ENCODE measurements around the gene TMED10.
A peak's percentile ranks its signal among the peaks of the same experiment; 100 is the strongest.
"Not testable (repeated sequence)": the region's sequence is repeated elsewhere in the genome, so short reads cannot be mapped to it uniquely, and the experiment has no call there.

TMED10 gene

GRCh38 chr14:75151851-75152250 lies 24.6 kb downstream of the TMED10 start:
- Histone ChIP-seq H3K4me3 (replicated peaks; ENCODE audit: low read depth, low read length) (no peak overlapping the region), H3K36me3 (ENCODE audit: control insufficient read depth, insufficient read depth, low read length) (peaks cover 8% of the 10 kb centered on the region), H3K27me3 (replicated peaks; ENCODE audit: control insufficient read depth, insufficient read depth, low read length) (no peaks in the 10 kb centered on the region)
- DNase-seq (ENCODE audit: extremely low read depth, insufficient read length), result no peak
- no peak for TF ChIP-seq CTCF (IDR thresholded peaks at IDR 0.05; ENCODE audit: insufficient read depth, low read length, poor library complexity, severe bottlenecking)

- H3K27me3 ChIP-seq (replicated peaks; ENCODE audit: control insufficient read depth, insufficient read depth, low read length); H3K4me3 ChIP-seq (replicated peaks; ENCODE audit: low read depth, low read length); DNase-seq (ENCODE audit: extremely low read depth, insufficient read length); H3K36me3 ChIP-seq (ENCODE audit: control insufficient read depth, insufficient read depth, low read length): not testable (repeated sequence)
Observed at GRCh38 chr14:75150637-75151036, 25.8 kb downstream of the TMED10 start.

GRCh38 chr14:75150150-75150549 lies 26.3 kb downstream of the TMED10 start:
- no peaks in the 10 kb centered on the region for H3K27me3 ChIP-seq (replicated peaks; ENCODE audit: control insufficient read depth, insufficient read depth, low read length)
- H3K4me3 ChIP-seq (replicated peaks; ENCODE audit: low read depth, low read length), result no peak overlapping the region
- peaks cover 10% of the 10 kb centered on the region for H3K36me3 ChIP-seq (ENCODE audit: control insufficient read depth, insufficient read depth, low read length)
- no peak for DNase-seq (ENCODE audit: extremely low read depth, insufficient read length)
- no peak for TF ChIP-seq CTCF (IDR thresholded peaks at IDR 0.05; ENCODE audit: insufficient read depth, low read length, poor library complexity, severe bottlenecking)

- peak; percentile 26 for TF ChIP-seq CTCF (IDR thresholded peaks at IDR 0.05; ENCODE audit: insufficient read depth, low read length, poor library complexity, severe bottlenecking)
- Histone ChIP-seq H3K27me3 (replicated peaks; ENCODE audit: control insufficient read depth, insufficient read depth, low read length) (no peaks in the 10 kb centered on the region), H3K4me3 (replicated peaks; ENCODE audit: low read depth, low read length) (no peak overlapping the region), H3K36me3 (ENCODE audit: control insufficient read depth, insufficient read depth, low read length) (peaks cover 10% of the 10 kb centered on the region)
- DNase-seq (ENCODE audit: extremely low read depth, insufficient read length), result no peak
Observed at GRCh38 chr14:75147423-75148071, 28.9 kb downstream of the TMED10 start.

- no peak overlapping the region for H3K4me3 ChIP-seq (replicated peaks; ENCODE audit: low read depth, low read length)
- DNase-seq (ENCODE audit: extremely low read depth, insufficient read length), result no peak
- no peak for TF ChIP-seq CTCF (IDR thresholded peaks at IDR 0.05; ENCODE audit: insufficient read depth, low read length, poor library complexity, severe bottlenecking)
- H3K36me3 ChIP-seq (ENCODE audit: control insufficient read depth, insufficient read depth, low read length), result peaks cover 7% of the 10 kb centered on the region
- H3K27me3 ChIP-seq (replicated peaks; ENCODE audit: control insufficient read depth, insufficient read depth, low read length), result no peaks in the 10 kb centered on the region
Observed at GRCh38 chr14:75144944-75145343, 31.5 kb downstream of the TMED10 start.

GRCh38 chr14:75143761-75144527 lies 32.5 kb downstream of the TMED10 start:
- no peak for TF ChIP-seq CTCF (IDR thresholded peaks at IDR 0.05; ENCODE audit: insufficient read depth, low read length, poor library complexity, severe bottlenecking)
- no peak for DNase-seq (ENCODE audit: extremely low read depth, insufficient read length)
- Histone ChIP-seq H3K27me3 (replicated peaks; ENCODE audit: control insufficient read depth, insufficient read depth, low read length) (no peaks in the 10 kb centered on the region), H3K36me3 (ENCODE audit: control insufficient read depth, insufficient read depth, low read length) (peaks cover 2% of the 10 kb centered on the region; the same call in 1 of the 2 replicates), H3K4me3 (replicated peaks; ENCODE audit: low read depth, low read length) (no peak overlapping the region)

Measured in GM06990 (cell line).